ENCODE data around the gene RBM19.

RBM19 gene

GRCh38 chr12:113955109-113955970 lies 10.8 kb downstream of the RBM19 start:
- DNase-seq, result no peak

GRCh38 chr12:113954547-113954946 lies 11.6 kb downstream of the RBM19 start:
- no peak for DNase-seq

- DNase-seq, result no peak
Measured at GRCh38 chr12:113950873-113951272, 15.3 kb downstream of the RBM19 start.

GRCh38 chr12:113949321-113950305 lies 16.5 kb downstream of the RBM19 start:
- DNase-seq, result no peak

- no peak for DNase-seq
Measured at GRCh38 chr12:113948151-113948914, 17.8 kb downstream of the RBM19 start.

DNA sequence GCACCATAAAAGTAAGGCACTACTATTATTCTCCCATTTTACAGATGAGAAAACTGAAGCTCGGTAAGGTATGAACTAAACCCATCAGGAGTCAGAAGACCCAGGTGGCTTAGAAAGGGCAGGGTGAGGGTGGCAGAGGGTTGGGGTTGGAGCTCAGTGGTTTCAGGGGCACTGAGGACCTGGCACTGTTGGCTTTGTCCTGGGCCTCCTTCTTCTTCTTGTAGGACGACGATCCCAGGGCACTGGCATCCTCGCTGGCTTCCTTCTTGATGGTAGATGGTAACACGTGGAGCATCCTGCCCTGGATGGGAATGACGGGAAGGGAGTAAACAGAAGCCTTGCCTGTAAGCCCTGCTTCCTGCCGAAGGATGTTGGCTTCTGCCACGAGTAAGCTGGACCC lies 19.9 kb downstream of the RBM19 start:
- DNase-seq, result no peak

DNA sequence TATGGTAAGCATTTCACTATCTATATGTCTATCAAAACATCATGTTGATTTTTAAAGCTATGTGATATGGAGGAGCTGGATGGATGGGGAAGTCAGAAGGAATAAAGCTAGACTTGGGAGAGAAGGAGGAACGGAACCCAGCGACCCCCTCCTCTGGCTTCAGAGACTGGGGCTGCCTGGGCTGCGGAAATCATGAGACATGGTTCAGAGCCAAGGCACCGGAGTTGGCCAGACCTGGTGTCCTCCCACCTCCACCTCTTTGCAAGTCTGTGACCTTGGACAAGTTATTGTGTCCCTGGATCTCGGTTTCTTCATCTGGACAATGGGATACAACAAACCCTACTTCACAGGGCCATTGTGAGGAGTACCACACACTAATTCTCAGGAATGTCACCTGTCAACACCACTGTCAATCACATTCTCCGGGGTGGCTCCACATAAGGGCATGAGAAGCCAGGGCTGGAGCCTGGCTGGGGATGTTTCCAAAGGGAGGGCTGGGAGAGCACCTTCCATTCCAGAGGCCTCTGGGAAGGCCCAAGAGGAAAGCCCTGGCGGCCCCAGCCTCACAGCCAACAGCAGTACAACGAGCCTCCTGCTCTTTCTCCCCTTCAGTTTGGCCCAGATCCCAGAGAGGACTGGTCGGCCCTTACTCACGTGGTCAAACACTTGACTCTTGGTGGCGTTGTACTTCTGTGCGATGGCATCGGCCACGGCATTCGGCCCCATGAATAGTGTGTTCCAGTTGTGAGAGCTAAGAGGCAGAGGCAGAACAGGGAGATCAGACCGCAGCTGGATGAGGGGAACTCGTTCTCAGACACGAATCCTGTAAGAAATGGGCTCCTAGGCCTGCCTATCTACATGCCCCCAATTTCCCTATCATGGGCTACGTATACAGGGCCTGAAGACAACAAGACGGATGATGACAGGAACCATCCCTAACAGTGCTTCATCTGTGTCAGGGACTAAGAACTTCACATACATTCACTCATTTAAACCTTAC lies 20.7 kb downstream of the RBM19 start:
- DNase-seq, result no peak

GRCh38 chr12:113942209-113942608 lies 23.9 kb downstream of the RBM19 start:
- DNase-seq, result no peak

DNA sequence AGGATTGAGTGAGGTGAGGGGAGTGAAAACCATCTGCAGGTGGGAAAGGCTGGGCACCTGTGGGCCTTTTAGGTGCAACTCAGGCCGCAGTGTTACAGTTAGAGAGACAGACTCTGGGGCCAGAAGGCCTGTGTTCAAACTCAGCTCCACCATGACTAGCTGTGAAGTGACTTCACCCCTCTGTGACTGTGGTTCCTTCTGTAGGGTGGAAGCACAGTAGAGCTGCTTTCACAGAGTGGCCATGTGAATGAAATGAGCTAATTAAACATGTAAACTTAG lies 25.0 kb downstream of the RBM19 start:
- no peak for DNase-seq

DNA sequence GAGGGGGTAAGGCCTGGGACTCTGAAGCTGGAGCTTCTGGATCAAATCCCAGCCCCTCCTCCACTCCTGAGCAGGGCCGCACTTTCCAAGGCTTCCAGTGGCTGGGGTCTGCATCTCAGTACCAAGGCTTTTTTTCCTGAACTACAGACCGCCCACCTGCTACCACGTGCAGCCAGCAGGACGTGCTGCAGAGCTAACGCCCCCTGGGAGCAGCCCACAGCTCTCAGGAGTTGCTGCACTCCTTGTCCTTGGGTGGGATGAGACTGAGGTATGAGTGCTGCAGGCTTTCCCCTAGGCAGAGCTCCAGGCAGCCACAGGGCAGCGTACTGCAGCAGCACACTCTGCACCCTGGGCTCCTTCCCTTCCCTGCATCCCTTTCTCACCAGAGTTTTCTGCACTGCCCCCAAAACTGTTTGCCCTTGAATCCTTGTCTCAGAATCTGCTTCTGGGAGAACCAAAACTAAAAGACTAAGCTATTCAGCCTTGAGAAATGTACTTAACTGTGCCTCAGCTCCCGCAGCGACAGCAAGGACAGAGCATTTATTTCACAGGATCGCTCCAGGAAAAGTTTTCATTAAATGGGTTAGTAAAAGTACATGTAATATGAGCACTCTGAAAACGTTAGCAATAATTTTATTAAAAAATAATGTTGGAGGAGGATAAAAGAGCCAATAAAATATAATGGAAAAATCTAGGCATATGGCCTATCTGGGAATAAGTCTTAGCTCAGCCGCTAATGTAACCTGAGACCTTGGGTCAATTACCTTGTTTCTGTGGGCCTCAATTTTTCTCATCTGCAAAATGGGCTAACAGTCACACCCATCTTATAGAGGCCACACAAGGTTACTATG lies 25.5 kb downstream of the RBM19 start:
- no peak for DNase-seq

DNA sequence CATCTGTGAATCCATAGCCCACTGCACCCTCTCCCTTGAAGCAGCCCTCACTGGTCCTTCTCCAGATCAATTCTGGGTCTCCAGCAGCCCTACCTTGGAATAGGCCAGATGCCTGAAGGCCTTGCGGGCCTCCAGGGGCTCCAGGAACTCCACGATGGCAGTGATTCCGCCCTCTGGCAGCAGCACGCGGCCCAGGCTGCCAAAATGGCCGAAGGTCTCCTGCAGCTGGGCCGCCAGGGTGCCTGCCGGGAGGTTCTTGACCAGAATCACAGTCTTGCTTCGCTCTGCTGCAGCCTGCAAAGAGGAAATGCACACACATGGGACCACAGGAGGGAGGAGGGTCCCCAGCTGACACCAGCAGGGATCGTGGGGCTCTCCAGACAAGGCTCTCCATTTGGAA lies 26.3 kb downstream of the RBM19 start:
- no peak for DNase-seq

DNA sequence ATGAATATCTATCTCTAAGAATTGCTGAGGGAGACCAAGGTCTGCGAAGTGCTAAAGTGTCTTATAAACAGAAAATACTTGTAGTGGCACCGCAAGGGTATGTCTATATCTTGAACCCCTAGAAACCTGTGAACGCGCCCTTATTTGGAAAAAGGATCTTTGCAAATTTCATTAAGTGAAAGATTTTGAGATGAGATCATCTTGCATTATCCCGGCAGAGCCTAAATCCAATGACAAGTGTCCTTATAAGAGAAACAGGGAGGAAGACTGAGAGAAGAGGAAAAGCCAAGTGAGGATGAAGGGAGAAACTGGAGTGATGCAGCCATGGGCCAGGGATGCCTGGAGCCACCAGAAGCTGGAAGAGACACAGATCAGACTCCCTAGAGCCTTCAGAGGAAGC lies 27.7 kb downstream of the RBM19 start:
- DNase-seq, result no peak

DNA sequence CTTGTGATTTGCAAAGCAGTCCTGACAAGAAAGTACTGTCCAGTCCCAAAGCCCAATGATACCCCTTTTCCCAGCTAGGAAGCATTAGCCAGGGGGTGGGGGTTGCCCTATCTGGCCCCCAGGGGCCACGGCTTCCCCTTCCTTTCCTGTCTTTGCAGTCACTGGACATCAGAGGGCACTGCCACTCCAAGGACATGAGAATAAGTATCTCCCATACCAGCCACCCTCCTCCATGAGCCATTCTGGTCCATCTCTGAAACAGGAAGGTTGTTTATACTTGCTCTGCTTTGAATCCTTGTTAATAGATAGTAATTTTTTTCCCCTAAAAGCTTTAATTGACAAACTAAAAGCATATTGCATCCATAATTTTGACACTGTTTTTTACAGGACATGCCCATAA lies 29.7 kb downstream of the RBM19 start:
- no peak for DNase-seq

DNA sequence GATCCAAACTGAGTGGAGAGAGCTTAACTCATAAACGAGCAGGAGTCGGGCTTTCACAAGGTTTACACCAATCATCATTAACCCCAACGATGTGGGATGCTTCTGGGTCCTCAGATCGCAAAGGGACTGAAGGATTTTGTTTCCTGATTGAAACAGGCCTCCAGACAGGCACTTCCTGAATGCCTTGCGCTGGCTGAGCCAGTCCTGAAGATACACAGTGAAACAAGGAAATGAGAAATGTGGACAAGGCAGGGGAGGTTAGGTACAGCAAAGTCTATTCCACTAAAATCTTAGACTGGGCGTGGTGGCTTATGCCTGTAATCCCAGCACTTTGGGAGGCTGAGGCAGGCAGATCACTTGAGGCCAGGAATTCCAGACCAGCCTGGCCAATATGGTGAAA lies 30.7 kb downstream of the RBM19 start:
- DNase-seq, result no peak

DNA sequence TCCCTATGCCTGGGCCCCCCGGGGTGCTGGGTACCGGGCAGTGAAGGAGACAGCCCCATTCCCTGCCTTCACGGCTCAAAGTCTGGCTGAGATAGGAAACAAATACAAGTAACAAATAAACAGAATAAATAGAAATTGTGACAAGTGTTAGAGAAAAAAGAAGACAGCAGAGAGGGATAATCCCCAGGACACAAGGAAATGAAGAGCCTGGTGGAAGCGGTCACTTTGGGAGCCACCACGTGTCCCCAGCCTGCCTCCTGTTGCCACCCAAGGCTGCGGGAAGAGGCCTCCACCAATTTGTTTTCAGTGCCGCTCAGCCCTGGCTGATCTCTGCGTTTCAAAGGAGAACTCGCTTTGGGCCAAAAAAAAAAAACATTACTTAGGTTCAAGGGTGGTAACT lies 31.2 kb downstream of the RBM19 start:
- no peak for DNase-seq

GRCh38 chr12:113934060-113934814 lies 31.9 kb downstream of the RBM19 start:
- no peak for DNase-seq

DNA sequence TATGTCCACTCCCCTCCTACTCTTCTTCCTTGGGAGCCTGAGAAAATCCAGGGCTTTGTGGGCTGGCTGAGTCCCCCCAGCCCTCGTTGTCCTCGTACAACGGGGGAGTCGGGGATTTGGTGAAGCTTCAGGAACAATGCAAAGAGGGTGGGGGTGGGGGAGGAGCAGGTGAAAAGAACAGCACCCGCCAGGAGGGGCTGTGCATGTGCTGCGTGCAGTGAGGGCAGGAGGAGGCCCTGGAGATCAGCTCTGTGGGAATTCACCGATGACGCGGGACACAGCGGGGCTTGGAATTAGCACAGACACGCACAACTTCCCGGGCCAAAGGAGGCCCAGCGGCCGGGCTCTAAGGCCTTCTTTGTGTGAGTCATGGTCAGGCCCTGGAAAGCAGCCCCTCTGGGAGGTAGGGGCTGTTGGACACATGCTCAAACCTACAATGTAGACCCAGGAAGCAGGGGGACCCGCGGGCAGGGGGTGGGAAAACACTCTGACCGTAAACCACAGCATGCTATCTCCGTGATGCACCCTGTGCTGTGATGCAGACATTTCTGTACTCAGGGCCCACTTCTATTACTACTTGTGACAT lies 32.8 kb downstream of the RBM19 start:
- DNase-seq, result peak; percentile 73

GRCh38 chr12:113932381-113933196 lies 33.5 kb downstream of the RBM19 start:
- peak; percentile 18 for DNase-seq

DNA sequence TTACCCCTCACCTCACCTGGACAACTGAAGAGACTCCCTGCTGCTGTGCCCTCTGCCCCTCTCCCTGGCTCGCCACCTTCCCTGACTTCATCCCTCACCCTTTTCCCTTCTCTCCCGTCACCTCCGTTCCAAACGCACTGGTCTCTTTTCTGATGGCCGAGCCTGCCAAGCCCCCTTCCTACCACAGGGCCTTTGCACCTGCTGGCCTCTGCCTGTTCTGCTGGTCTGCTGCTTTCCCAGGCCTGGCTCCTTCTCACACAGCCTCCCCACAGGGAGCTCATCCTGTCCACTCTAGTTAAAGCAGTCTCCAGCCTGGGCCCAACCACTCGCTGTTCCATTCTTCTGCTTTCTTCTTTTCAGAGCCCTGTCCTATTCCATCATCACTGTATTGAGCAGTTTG lies 34.6 kb downstream of the RBM19 start:
- no peak for DNase-seq

Measured in fibroblast of skin of abdomen (primary cell).